KMS-11 (cell line): ENCODE results near the gene SLC9A9.

Source experiments
- H2AFZ ChIP-seq: fragments of 200-600 bp; sonication (generic); 2 replicates; pipeline ENCODE4 v1.6.1; 2016; ENCODE audit warnings: antibody characterized with exemption, mixed run types, low read depth
- H3K27ac ChIP-seq: fragments of 200-600 bp; sonication (generic); 2 replicates; pipeline ENCODE4 v1.6.1; 2016; ENCODE audit warnings: mild to moderate bottlenecking, mixed run types
- H3K27me3 ChIP-seq: fragments of 200-600 bp; sonication (generic); 2 replicates; pipeline ENCODE4 v1.6.1; 2017; ENCODE audit warnings: mild to moderate bottlenecking, low read depth, mixed run types, moderate library complexity; ENCODE audit not compliant: insufficient read depth
- H3K36me3 ChIP-seq: fragments of 200-600 bp; sonication (generic); 2 replicates; pipeline ENCODE4 v1.6.1; 2017; ENCODE audit warnings: mild to moderate bottlenecking, mixed run types; ENCODE audit not compliant: insufficient read depth
- H3K4me1 ChIP-seq: fragments of 200-600 bp; sonication (generic); 2 replicates; pipeline ENCODE4 v1.6.1; 2016; ENCODE audit warnings: mild to moderate bottlenecking, low read depth, mixed run types; ENCODE audit not compliant: poor library complexity, severe bottlenecking
- H3K4me2 ChIP-seq: fragments of 200-600 bp; sonication (generic); 2 replicates; pipeline ENCODE4 v1.7.0; 2016; ENCODE audit warnings: mild to moderate bottlenecking, mixed run types
- H3K4me3 ChIP-seq: fragments of 200-600 bp; sonication (generic); IDR thresholded peaks from 2 replicates; pipeline ENCODE4 v1.6.1; 2017; ENCODE audit warnings: low read depth, low read length, mixed read lengths; ENCODE audit not compliant: insufficient read depth
- H3K79me2 ChIP-seq: fragments of 200-600 bp; sonication (generic); 2 replicates; pipeline ENCODE4 v1.6.1; 2016; ENCODE audit warnings: low read depth, mixed run types; ENCODE audit not compliant: insufficient read depth
- H3K9ac ChIP-seq: fragments of 200-600 bp; sonication (generic); 2 replicates; pipeline ENCODE4 v1.6.1; 2016; ENCODE audit warnings: mild to moderate bottlenecking, mixed run types
- H4K20me1 ChIP-seq: fragments of 200-600 bp; sonication (generic); 2 replicates; pipeline ENCODE4 v1.6.1; 2016; ENCODE audit warnings: mild to moderate bottlenecking, mixed run types; ENCODE audit not compliant: insufficient read depth
- CTCF ChIP-seq: fragments of 200-600 bp; sonication (generic); conservative IDR thresholded peaks from 2 replicates; pipeline ENCODE4 v1.6.1; 2017; ENCODE audit warnings: low read depth, mild to moderate bottlenecking, antibody characterized with exemption, low read length, moderate library complexity, mixed read lengths

The SLC9A9 gene

GRCh38 chr3:143337387-143337786, 510.9 kb downstream of the SLC9A9 start:
- TF ChIP-seq CTCF = no peak
- H4K20me1 ChIP-seq = no peaks in the 10 kb centered on the region
- no peak overlapping the region for H3K9ac ChIP-seq
- H3K4me3 ChIP-seq = no peak overlapping the region
- H3K4me2 ChIP-seq = no peak overlapping the region
- no peak overlapping the region for H2AFZ ChIP-seq
- H3K79me2 ChIP-seq = no peaks in the 10 kb centered on the region
- no peaks in the 10 kb centered on the region for H3K4me1 ChIP-seq
- H3K27me3 ChIP-seq = no peaks in the 10 kb centered on the region
- no peaks in the 10 kb centered on the region for H3K36me3 ChIP-seq
- H3K27ac ChIP-seq = no peak overlapping the region

- no peaks in the 10 kb centered on the region for H3K36me3 ChIP-seq
- no peak for TF ChIP-seq CTCF
- no peak overlapping the region for H3K4me2 ChIP-seq
- H2AFZ ChIP-seq = no peak overlapping the region
- no peaks in the 10 kb centered on the region for H3K79me2 ChIP-seq
- H4K20me1 ChIP-seq = no peaks in the 10 kb centered on the region
- H3K4me1 ChIP-seq = no peaks in the 10 kb centered on the region
- H3K4me3 ChIP-seq = no peak overlapping the region
- no peaks in the 10 kb centered on the region for H3K27me3 ChIP-seq
- H3K27ac ChIP-seq = no peak overlapping the region
- no peak overlapping the region for H3K9ac ChIP-seq
Measured at GRCh38 chr3:143334231-143334630, 514.0 kb downstream of the SLC9A9 start.

GRCh38 chr3:143333367-143333766, 514.9 kb downstream of the SLC9A9 start:
- Histone ChIP-seq H2AFZ (no peak overlapping the region), H3K9ac (no peak overlapping the region), H3K4me2 (no peak overlapping the region), H3K4me3 (no peak overlapping the region), H3K36me3 (no peaks in the 10 kb centered on the region), H3K27me3 (no peaks in the 10 kb centered on the region), H3K79me2 (no peaks in the 10 kb centered on the region), H3K27ac (no peak overlapping the region), H3K4me1 (no peaks in the 10 kb centered on the region), H4K20me1 (no peaks in the 10 kb centered on the region)
- TF ChIP-seq CTCF = no peak

GRCh38 chr3:143332026-143332425, 516.2 kb downstream of the SLC9A9 start:
- no peak overlapping the region for H2AFZ ChIP-seq
- H3K36me3 ChIP-seq = no peaks in the 10 kb centered on the region
- no peaks in the 10 kb centered on the region for H3K79me2 ChIP-seq
- H3K27ac ChIP-seq = no peak overlapping the region
- no peak overlapping the region for H3K4me3 ChIP-seq
- H4K20me1 ChIP-seq = no peaks in the 10 kb centered on the region
- no peak for TF ChIP-seq CTCF
- no peaks in the 10 kb centered on the region for H3K27me3 ChIP-seq
- no peak overlapping the region for H3K4me2 ChIP-seq
- H3K9ac ChIP-seq = no peak overlapping the region
- H3K4me1 ChIP-seq = no peaks in the 10 kb centered on the region
